Cardiac muscle cell (in vitro differentiated cells and primary cell): ENCODE measurements around the gene TLDC2. TPM values are rescaled to one million over a fixed set of nuclear protein-coding genes. Genes with fewer than 3 reads are reported as not detected.

ENCODE experiments used
- DNase-seq, 2 donors: peaks; one replicate each; pipeline versions ENCODE4 v3.0.0 to v3.0.0-alpha.2; 2010 to 2017; ENCODE audit warnings: low read depth in 1 of 2, low spot score in 1 of 2
- H3K27ac ChIP-seq: fragments of 200-600 bp; sonication (generic); 2 replicates; pipeline ENCODE4 v1.5.1; 2016
- H3K27me3 ChIP-seq: fragments of 200-600 bp; sonication (generic); 2 replicates; pipeline ENCODE4 v1.6.0; 2016; ENCODE audit warnings: control low read depth
- H3K36me3 ChIP-seq: fragments of 200-600 bp; sonication (generic); 2 replicates; pipeline ENCODE4 v1.5.1; 2016; ENCODE audit warnings: control low read depth
- H3K4me1 ChIP-seq: fragments of 200-600 bp; sonication (generic); 2 replicates; pipeline ENCODE4 v1.8.1; 2017; ENCODE audit warnings: low read depth, mild to moderate bottlenecking, mixed run types
- H3K4me3 ChIP-seq: fragments of 200-600 bp; sonication (generic); 2 replicates; pipeline ENCODE4 v1.5.1; 2016; ENCODE audit warnings: mild to moderate bottlenecking
- H3K9me3 ChIP-seq: fragments of 200-600 bp; sonication (generic); 2 replicates; pipeline ENCODE4 v1.5.1; 2017; ENCODE audit warnings: low read depth, mild to moderate bottlenecking, control low read depth
- CTCF ChIP-seq: IDR thresholded peaks from 2 replicates; pipeline ENCODE4 v1.5.1; 2012; ENCODE audit warnings: low read depth, mild to moderate bottlenecking, low read length
- polyA plus RNA-seq: library from polyadenylated mRNA; unstranded; fragments of >200 nt; fragmentation: Nextera tagmentation; extraction: Ambion mirVana; gene quantifications from 2 replicates; pipeline ENCODE4 v1.2.1, GENCODE V29; 2016
- total RNA-seq: library from RNA; depleted of rRNA; stranded (reverse); fragments of >200 nt; gene quantifications from 2 replicates; pipeline ENCODE4 v1.2.3, GENCODE V29; 2016

The TLDC2 gene
- total and polyA plus RNA-seq, 2 experiments from 2014 or later = not detected

- peak; percentile 79 to 87 for DNase-seq
- H3K9me3 ChIP-seq = no peaks in the 10 kb centered on the region
- TF ChIP-seq CTCF = peak; percentile 97
- H3K4me1 ChIP-seq = no peaks in the 10 kb centered on the region
- no peaks in the 10 kb centered on the region for H3K36me3 ChIP-seq
- no peak overlapping the region for H3K4me3 ChIP-seq
- no peak overlapping the region for H3K27ac ChIP-seq
- H3K27me3 ChIP-seq = no peaks in the 10 kb centered on the region
Observed at GRCh38 chr20:36886859-36887751, 11.2 kb downstream of the TLDC2 start.

- peak in 1 of 2 donors; percentile 15 for DNase-seq
- no peaks in the 10 kb centered on the region for H3K9me3 ChIP-seq
- no peak overlapping the region for H3K27ac ChIP-seq
- H3K27me3 ChIP-seq = no peaks in the 10 kb centered on the region
- TF ChIP-seq CTCF = no peak
- H3K36me3 ChIP-seq = no peaks in the 10 kb centered on the region
- H3K4me1 ChIP-seq = no peaks in the 10 kb centered on the region
- H3K4me3 ChIP-seq = no peak overlapping the region
Observed at GRCh38 chr20:36887752-36888090, 11.8 kb downstream of the TLDC2 start.

GRCh38 chr20:36888880-36889516, 13.1 kb downstream of the TLDC2 start:
- H3K4me3 ChIP-seq = no peak overlapping the region
- H3K9me3 ChIP-seq = no peaks in the 10 kb centered on the region
- no peak for TF ChIP-seq CTCF
- H3K4me1 ChIP-seq = no peaks in the 10 kb centered on the region
- H3K27ac ChIP-seq = no peak overlapping the region
- H3K27me3 ChIP-seq = no peaks in the 10 kb centered on the region
- DNase-seq = no peak
- no peaks in the 10 kb centered on the region for H3K36me3 ChIP-seq

GRCh38 chr20:36890586-36890985, 14.6 kb downstream of the TLDC2 start:
- no peak for DNase-seq
- no peak for TF ChIP-seq CTCF
- Histone ChIP-seq H3K36me3 (no peaks in the 10 kb centered on the region), H3K4me3 (no peak overlapping the region), H3K27me3 (no peaks in the 10 kb centered on the region), H3K27ac (no peak overlapping the region), H3K9me3 (no peaks in the 10 kb centered on the region), H3K4me1 (no peaks in the 10 kb centered on the region)

- H3K36me3 ChIP-seq = no peaks in the 10 kb centered on the region
- no peaks in the 10 kb centered on the region for H3K4me1 ChIP-seq
- DNase-seq = no peak
- no peak for TF ChIP-seq CTCF
- no peaks in the 10 kb centered on the region for H3K9me3 ChIP-seq
- no peak overlapping the region for H3K4me3 ChIP-seq
- H3K27me3 ChIP-seq = no peaks in the 10 kb centered on the region
- H3K27ac ChIP-seq = no peak overlapping the region
Observed at GRCh38 chr20:36891211-36891610, 15.3 kb downstream of the TLDC2 start.
